Lower lobe of right lung (tissue), 2 donors: ENCODE data around the gene NUP214. TPM values are rescaled to one million over a fixed set of nuclear protein-coding genes. Genes with fewer than 3 reads are reported as not detected.
"Not testable (repeated sequence)": the region's sequence is repeated elsewhere in the genome, so short reads cannot be mapped to it uniquely, and the experiment has no call there.

ENCODE experiments used
- ATAC-seq, 2 donors: fragments of 200-7000 bp; cut with Tn5 transposase; one replicate each; pipeline ENCODE4 v1.9.1; 2020 to 2022; ENCODE audit warnings: mild to moderate bottlenecking in 2 of 2, moderate library complexity in 2 of 2
- DNase-seq: peaks from one replicate; pipeline ENCODE4 v3.0.0-alpha.2; 2020
- H3K27ac ChIP-seq: fragments of 200-600 bp; one replicate; pipeline ENCODE4 v1.8.0; 2022
- H3K27me3 ChIP-seq: fragments of 200-600 bp; one replicate; pipeline ENCODE4 v1.8.0; 2022; ENCODE audit warnings: low read depth
- H3K36me3 ChIP-seq: fragments of 200-600 bp; one replicate; pipeline ENCODE4 v1.8.0; 2022; ENCODE audit warnings: mild to moderate bottlenecking
- H3K4me1 ChIP-seq: fragments of 200-600 bp; one replicate; pipeline ENCODE4 v1.8.0; 2022
- H3K4me3 ChIP-seq: fragments of 200-600 bp; one replicate; pipeline ENCODE4 v1.8.0; 2022; ENCODE audit warnings: mild to moderate bottlenecking
- H3K9me3 ChIP-seq: fragments of 200-600 bp; one replicate; pipeline ENCODE4 v1.8.0; 2022
- intact Hi-C: fragments of 100-400 bp; cut with DNase I; formaldehyde crosslinking; loops from one replicate; pipeline ENCODE4 v1.11.0; 2022
- total RNA-seq: library from RNA; stranded (reverse); fragmentation: NEBNext Ultra II Directional; extraction: Animal tissue kit (Norgen Biotek cat#: 25700); gene quantifications from one replicate; pipeline ENCODE4 v1.2.1, GENCODE V29; 2021
- TF ChIP-seq, protein P1 (sequence below): fragments of 200-600 bp; IDR thresholded peaks from one replicate; pipeline ENCODE4 v1.8.0; 2022; ENCODE audit warnings: antibody characterized with exemption, mild to moderate bottlenecking
- donor health status: DM: no; HTN: yes; CAD: no; lungs with severe emphysema.

The NUP214 gene
- total RNA-seq, 1 donor from 2014 or later: 61.4 TPM

DNA sequence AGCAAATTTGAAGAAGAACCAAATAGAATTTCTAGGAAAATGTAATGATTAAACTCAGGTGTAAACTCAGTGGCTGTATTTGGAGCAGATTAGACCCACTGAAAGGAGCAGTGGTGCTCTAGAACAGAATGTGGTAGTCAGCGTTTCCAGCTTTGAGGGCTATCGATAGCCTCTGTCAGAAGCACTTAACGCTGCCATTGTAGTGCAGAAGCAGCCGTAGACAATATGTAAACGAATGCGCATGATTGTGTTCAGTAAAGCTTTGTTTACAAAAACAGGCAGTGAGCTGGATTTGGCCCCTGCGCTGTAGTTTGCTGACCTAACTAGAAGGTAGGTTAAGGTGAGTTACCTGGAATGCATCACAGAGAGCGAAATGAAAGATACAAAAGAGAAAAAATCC is 78.9 kb downstream of the NUP214 start:
- H3K4me3 ChIP-seq: no peak overlapping the region
- ATAC-seq (no peak), DNase-seq (no peak)
- H3K9me3 ChIP-seq: no peaks in the 10 kb centered on the region
- no peaks in the 10 kb centered on the region for H3K4me1 ChIP-seq
- no peak overlapping the region for H3K27ac ChIP-seq
- peaks cover 91% of the 10 kb centered on the region for H3K36me3 ChIP-seq
- TF ChIP-seq, protein P1, sequence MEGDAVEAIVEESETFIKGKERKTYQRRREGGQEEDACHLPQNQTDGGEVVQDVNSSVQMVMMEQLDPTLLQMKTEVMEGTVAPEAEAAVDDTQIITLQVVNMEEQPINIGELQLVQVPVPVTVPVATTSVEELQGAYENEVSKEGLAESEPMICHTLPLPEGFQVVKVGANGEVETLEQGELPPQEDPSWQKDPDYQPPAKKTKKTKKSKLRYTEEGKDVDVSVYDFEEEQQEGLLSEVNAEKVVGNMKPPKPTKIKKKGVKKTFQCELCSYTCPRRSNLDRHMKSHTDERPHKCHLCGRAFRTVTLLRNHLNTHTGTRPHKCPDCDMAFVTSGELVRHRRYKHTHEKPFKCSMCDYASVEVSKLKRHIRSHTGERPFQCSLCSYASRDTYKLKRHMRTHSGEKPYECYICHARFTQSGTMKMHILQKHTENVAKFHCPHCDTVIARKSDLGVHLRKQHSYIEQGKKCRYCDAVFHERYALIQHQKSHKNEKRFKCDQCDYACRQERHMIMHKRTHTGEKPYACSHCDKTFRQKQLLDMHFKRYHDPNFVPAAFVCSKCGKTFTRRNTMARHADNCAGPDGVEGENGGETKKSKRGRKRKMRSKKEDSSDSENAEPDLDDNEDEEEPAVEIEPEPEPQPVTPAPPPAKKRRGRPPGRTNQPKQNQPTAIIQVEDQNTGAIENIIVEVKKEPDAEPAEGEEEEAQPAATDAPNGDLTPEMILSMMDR: no peak
- intact Hi-C loops: no loop called here
- no peaks in the 10 kb centered on the region for H3K27me3 ChIP-seq

DNA sequence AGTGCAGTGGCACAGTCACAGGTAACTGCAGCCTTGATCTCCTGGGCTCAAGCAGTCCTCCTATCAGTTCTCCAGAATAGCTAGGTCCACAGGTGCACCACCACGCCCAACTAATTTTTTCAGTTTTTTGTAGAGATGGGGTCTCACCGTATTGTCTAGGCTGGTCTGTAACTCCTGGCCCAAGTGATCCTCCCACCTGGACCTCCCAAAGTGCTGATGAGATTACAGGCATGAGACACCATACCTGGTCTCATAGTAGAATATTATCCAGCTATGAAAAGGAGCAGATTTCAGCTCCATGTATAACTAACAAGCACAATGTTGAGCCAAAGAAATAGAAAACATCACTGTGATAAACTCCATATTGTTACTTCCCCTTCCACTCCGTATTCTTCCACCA is 81.1 kb downstream of the NUP214 start:
- Histone ChIP-seq H3K36me3 (peaks cover 75% of the 10 kb centered on the region), H3K4me3 (no peak overlapping the region), H3K9me3 (no peaks in the 10 kb centered on the region), H3K27me3 (no peaks in the 10 kb centered on the region), H3K27ac (no peak overlapping the region), H3K4me1 (no peaks in the 10 kb centered on the region)
- intact Hi-C loops: no loop called here
- DNase-seq (no peak), ATAC-seq (no peak)
- TF ChIP-seq, protein P1: no peak

DNA sequence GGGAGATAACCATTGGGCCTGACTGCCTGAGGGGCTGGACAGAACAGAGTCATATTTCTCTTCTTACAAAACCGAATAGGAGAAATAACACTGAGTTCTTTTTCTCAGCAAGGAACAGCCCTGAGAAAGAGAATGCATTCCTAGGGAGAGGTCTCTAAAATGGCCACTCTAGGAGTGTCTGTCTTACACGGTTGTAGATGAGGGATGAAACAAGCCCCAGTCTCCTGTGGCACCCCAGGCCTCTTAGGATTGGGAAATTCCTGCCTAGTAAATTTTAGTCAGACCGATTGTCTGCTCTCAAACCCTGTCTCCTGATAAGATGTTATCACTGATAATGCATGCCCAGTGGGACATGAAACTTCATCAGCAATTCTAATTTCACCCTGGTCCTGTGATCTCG is 86.5 kb downstream of the NUP214 start:
- H3K4me1 ChIP-seq, H3K27ac ChIP-seq, intact Hi-C loops, ATAC-seq, H3K27me3 ChIP-seq, H3K4me3 ChIP-seq, DNase-seq, H3K9me3 ChIP-seq: not testable (repeated sequence)
- peaks cover 41% of the 10 kb centered on the region for H3K36me3 ChIP-seq

DNA sequence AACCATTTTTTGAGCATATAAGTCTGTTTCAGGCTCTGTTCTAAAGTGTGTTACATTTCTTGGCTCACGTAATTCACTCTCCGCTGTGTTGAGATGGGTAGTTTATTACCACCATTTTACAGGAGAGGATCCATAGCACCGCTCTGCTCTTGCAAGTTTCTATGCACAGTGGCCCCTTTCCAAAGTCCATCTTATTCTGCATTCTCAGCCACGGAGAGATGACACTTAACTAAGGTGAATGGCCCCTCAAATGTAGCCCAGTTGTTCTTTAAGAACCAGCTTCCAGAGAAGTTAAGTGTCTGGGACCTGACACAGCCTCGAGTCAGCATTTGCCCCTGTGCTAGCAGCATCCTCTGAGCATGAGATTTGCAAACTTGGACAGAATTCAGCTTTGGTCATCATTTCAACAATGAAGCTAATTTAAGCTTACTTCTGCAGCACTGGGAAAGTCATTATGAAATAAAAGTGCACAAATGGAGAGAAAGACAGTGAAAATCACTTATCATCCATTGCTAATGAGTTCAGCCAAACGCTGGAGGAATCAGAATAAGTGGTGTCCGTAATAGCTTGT is 89.0 kb downstream of the NUP214 start:
- Histone ChIP-seq H3K36me3 (peaks cover 45% of the 10 kb centered on the region), H3K27ac (no peak overlapping the region), H3K4me3 (no peak overlapping the region), H3K9me3 (peaks cover 9% of the 10 kb centered on the region), H3K27me3 (no peaks in the 10 kb centered on the region), H3K4me1 (no peaks in the 10 kb centered on the region)
- TF ChIP-seq, protein P1: no peak
- ATAC-seq (no peak), DNase-seq (no peak)
- intact Hi-C loops: no loop called here

DNA sequence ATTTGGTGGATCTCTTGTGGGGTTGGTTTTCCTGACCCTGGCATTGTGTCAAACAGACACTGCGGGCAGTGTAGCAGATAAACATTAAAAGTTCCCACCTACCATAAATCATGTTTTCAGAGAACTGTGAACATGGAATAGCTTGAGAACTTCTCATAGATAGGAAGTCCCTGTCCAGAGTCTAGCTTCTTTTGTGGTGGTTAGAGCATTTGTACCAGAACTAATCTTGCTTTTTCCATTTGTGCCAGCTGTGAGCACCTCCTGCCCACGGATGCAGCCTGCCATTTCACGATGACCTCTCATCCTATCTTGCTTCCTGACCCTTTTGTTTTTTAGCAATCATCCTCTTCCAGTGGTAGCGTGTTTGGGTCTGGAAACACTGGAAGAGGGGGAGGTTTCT is 89.5 kb downstream of the NUP214 start:
- H3K9me3 ChIP-seq: peaks cover 9% of the 10 kb centered on the region
- intact Hi-C loops: no loop called here
- no peak overlapping the region for H3K4me3 ChIP-seq
- peaks cover 45% of the 10 kb centered on the region for H3K36me3 ChIP-seq
- no peaks in the 10 kb centered on the region for H3K4me1 ChIP-seq
- ATAC-seq (no peak), DNase-seq (no peak)
- TF ChIP-seq, protein P1: no peak
- no peak overlapping the region for H3K27ac ChIP-seq
- no peaks in the 10 kb centered on the region for H3K27me3 ChIP-seq

DNA sequence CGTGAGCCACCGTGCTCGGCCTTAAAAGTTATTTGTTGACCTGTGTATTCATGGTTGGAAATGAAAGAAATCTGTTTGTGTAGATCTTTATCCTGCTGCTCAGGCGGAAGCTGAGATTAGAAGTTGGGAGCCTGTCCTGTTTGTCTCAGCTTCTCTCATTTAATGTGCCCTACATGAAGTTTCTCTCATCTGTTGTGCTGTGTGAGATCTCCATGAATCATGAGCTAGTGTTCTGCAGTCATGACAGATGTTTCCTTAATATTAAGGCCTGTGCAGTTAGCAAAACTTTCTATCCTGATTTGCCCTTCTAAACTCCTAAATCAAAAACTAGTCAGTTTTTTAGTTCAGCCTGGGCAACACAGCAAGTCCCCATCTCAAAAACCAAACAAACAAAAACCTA is 91.4 kb downstream of the NUP214 start:
- DNase-seq: no peak
- intact Hi-C loops: no loop called here
- Histone ChIP-seq H3K27ac (no peak overlapping the region), H3K4me3 (no peak overlapping the region), H3K27me3 (no peaks in the 10 kb centered on the region), H3K36me3 (peaks cover 47% of the 10 kb centered on the region), H3K4me1 (no peaks in the 10 kb centered on the region), H3K9me3 (peaks cover 7% of the 10 kb centered on the region)
- TF ChIP-seq, protein P1: no peak
- no peak for ATAC-seq
